Cardiac fibroblast (primary cell): Measurements from ENCODE around the gene CXCL5.

Source experiments
- DNase-seq, 2 donors: peaks; one replicate each; pipeline versions ENCODE4 v3.0.0 to v3.0.0-alpha.2; 2010; ENCODE audit warnings: low read depth in 2 of 2
- H3K4me3 ChIP-seq, 2 donors: replicated peaks in 1 of 2; 1 replicate in 1 of 2; 2 replicates in 1 of 2; pipeline ENCODE4 v1.5.1; 2011; ENCODE audit warnings: low read depth in 2 of 2, low read length in 2 of 2, mild to moderate bottlenecking in 2 of 2, moderate library complexity in 1 of 2
- CTCF ChIP-seq: IDR thresholded peaks from one replicate; pipeline ENCODE4 v1.5.1; 2011; ENCODE audit warnings: low read depth, mild to moderate bottlenecking, low read length, inconsistent platforms

The CXCL5 gene

GRCh38 chr4:73976716-73977115 is 21.8 kb downstream of the CXCL5 start:
- no peak overlapping the region for H3K4me3 ChIP-seq
- DNase-seq = peak; percentile 53 to 84
- no peak for TF ChIP-seq CTCF

- TF ChIP-seq CTCF = no peak
- no peak overlapping the region for H3K4me3 ChIP-seq
- no peak for DNase-seq
These were observed 22.3 kb downstream of the CXCL5 start for GRCh38 chr4:73976217-73976616.

GRCh38 chr4:73974352-73974751 is 24.1 kb downstream of the CXCL5 start:
- no peak overlapping the region for H3K4me3 ChIP-seq
- no peak for DNase-seq
- no peak for TF ChIP-seq CTCF

GRCh38 chr4:73970945-73971344 is 27.5 kb downstream of the CXCL5 start:
- TF ChIP-seq CTCF = no peak
- no peak overlapping the region for H3K4me3 ChIP-seq
- no peak for DNase-seq

GRCh38 chr4:73970011-73970410 is 28.5 kb downstream of the CXCL5 start:
- no peak for TF ChIP-seq CTCF
- no peak overlapping the region for H3K4me3 ChIP-seq
- no peak for DNase-seq

GRCh38 chr4:73967866-73968265 is 30.6 kb downstream of the CXCL5 start:
- TF ChIP-seq CTCF = no peak
- DNase-seq = no peak
- H3K4me3 ChIP-seq = no peak overlapping the region

GRCh38 chr4:73964862-73965611 is 33.4 kb downstream of the CXCL5 start:
- peak in 1 of 2 donors; percentile 42 for DNase-seq
- H3K4me3 ChIP-seq = no peak overlapping the region
- TF ChIP-seq CTCF = peak; percentile 37
